ENCODE results near the gene ITIH4.

ITIH4 gene

DNA sequence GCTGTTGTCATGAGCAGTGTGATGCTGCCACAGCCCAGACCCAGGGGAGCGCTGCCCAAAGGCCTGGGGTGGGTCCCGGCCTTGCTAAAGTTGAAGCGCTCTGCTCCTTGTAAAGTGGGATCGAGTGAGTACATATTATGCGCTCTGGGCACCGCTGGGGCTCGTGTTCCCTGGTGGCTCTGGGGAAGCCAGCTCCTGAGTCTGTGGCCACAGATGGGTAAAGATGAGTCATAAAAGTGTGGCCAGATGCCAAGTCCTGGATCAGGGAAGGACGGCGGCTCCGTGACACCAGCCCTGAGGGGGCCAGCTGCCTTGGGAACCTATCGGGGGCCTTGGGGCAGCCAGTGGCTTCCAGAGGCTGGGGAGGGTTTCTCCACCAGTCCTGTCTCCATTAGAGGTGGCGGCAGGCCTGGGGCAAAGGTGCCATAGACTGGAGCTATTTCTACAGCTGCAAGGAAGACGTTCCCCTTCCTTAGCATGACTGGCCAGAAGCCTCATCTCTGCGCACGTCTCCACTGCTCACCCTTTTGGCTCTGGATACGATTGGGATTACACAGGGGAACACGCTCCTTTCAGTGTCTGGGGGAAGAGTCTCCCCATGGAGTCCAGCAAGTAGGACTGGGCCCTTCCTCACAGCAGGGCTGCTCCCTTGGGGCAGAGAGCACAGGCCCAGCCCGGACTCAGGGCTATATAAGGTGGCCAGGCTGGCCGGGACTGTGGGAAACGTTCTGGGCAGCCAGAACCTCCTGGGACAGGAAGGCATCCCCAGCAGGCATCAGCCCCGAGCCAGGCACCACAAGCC is 1.2 kb upstream of the ITIH4 start:
- DNase-seq (ENCODE audit: low read depth) = no peak

- no peak for DNase-seq (ENCODE audit: low read depth)
Observed at GRCh38 chr3:52829906-52830463, 487 bp downstream of the ITIH4 start.

DNA sequence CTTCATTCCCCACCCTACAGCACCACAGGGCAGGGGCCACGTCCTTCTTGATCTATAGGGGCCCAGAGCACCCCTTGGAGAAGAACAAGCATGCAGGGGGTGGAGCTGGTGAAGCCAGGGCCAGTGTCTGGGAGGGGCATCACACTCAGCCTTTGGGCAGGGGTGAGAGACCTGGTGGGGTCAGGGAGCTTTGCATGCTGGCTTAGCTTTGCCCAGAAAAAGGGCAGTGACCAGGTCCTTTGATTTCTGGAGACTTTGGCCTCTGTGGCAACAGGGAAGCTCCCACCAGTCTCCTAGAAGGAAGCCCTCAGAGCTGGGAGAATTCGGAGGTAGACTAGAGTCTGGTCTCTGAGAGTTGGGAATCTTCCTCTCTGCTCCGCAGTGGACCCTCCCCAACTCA is 990 bp downstream of the ITIH4 start:
- DNase-seq (ENCODE audit: low read depth) = no peak

DNA sequence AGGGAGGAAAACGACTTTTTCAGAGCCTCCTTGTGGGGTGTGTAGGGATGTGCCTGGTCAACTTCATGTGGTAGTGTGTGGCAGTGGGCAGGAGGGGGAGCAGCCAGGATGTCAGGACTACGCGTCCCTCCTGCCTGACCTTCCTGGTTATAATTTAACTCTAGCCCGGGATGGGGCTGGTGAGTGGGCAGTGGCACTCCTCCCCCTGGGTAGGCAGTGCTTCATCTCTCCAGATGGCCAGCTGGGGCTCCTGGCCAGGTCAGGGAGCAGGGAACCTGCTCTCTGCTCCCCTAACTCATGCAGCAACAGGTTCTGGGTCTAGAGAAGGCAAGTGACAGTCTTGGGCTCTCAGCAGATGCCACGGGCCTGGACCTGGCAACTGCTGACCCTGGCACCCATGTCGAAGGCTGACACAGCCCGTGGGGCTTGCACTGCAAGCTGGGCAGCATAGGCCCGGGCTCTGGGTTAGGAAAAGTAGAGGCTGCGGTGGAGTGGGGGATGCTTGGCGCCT is 2.6 kb downstream of the ITIH4 start:
- DNase-seq (ENCODE audit: low read depth) = no peak

DNA sequence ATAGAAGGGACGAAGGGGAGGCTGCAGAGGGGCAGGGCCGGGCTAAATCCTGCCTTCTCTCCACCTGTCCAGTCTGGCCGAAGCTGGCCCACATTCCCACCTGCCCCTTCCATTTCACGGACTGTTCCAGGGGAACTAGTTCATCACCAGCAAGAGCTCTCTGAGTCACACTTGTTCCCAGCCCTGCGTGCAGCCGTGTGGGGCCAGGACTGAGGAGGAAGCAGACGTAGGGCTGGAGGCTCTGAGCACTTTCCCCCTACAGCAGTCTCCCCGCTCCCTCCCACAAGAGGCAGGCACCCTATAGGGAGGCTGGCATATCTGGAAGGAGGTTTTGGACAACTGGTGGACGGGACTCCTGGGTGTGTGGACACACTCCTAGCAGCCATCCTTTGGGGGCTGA is 3.0 kb downstream of the ITIH4 start:
- DNase-seq (ENCODE audit: low read depth) = no peak

GRCh38 chr3:52824037-52824436 is 6.4 kb downstream of the ITIH4 start:
- DNase-seq (ENCODE audit: low read depth) = no peak

DNA sequence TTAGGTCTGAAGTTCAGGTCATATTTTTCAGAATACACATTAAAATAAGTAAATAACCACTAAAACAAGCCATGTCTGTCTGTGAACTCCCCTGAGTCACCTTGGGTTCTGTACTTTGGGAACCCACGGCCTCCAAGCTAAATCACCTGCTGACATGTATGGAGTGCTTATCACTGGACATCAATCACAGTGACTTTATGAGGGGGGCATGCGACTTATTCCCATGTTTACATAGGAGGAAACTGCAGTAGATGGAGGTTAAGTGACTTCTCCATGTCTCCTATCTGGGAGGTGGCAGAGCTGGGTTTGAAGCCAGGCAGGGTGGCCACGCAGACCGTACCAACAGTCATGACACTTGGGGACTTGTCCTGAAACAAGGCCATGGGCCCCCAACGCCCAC is 8.1 kb downstream of the ITIH4 start:
- DNase-seq (ENCODE audit: low read depth) = no peak

DNA sequence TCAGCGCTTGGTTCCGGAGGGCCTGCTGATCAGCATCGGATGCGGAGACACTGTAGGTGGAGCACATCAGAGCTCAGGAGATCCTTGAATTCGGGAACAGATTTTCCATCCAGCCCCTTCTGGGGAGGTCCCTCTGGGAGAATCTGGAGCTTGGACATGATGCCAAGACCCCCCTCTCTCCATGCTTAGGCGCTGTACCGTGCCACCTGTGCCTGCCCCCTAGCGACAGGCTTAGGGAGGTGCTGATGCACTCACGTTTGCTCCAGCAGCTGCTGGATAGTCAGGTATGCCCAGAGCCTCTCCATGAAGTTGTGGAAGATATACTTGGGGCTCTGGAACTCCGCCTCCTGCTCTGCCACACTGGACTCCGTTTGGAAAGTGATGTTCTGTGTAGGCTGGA is 9.7 kb downstream of the ITIH4 start:
- no peak for DNase-seq (ENCODE audit: low read depth)

DNA sequence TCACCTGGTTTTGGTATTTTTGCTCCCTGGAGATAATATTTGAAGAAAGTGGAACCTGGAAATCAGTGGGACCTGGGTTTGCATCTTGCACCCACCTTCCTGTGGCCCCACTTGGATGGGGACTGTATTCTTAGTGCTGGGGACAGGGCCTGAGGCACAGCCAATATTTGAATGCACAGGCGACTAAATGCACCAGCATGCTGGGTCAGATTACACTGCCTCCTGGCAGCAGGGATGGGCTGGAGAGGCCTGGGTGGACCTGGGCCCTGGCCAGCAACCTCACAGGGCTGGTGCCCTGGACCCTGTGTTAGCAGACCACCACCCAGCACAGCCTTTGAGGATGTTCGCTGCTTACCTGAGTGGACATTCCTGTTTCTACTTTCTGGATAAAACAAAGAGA is 10.5 kb downstream of the ITIH4 start:
- no peak for DNase-seq (ENCODE audit: low read depth)

DNA sequence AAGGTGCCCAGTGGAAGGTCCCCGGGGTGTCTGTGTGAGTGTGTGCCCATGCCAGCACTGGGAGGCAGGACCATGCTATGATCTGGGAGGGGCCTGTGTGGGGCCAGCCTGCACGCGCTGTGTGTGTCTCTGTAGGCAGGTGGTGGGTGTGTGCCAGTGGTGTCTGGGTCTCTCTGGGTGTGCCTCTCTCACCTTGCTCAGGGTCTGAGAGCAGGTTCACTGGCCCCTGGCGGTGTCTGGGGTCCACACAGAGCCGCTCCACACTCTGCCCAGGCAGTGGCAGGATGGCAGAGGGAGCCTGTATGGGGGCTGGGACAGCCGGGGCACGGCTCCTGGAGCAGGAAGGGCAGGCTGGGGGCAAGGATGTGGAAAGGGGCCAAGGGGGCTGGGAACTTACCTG is 12.6 kb downstream of the ITIH4 start:
- DNase-seq (ENCODE audit: low read depth) = no peak

GRCh38 chr3:52817221-52817620 is 13.3 kb downstream of the ITIH4 start:
- DNase-seq (ENCODE audit: low read depth) = no peak

GRCh38 chr3:52816654-52817053 is 13.8 kb downstream of the ITIH4 start:
- DNase-seq (ENCODE audit: low read depth) = no peak

DNA sequence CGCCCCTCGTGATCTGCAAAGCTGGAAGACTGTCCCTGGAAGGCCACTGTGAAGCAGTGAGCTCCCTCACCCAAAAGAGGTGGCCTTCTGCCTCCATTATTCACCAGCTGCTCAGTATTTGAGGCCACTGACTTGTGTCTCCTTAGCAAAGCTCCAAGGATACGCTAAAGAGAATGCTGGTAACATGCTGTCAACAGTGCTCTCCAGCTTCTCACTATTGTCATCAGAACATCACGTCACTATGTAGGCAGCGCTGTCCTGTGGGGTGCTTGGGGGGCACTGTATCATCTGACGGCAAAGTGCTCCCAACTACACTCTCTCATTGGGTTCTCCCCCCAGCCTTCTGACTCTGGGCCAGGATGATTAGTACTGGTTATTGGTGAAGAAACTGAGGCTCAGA is 14.3 kb downstream of the ITIH4 start:
- no peak for DNase-seq (ENCODE audit: low read depth)

DNA sequence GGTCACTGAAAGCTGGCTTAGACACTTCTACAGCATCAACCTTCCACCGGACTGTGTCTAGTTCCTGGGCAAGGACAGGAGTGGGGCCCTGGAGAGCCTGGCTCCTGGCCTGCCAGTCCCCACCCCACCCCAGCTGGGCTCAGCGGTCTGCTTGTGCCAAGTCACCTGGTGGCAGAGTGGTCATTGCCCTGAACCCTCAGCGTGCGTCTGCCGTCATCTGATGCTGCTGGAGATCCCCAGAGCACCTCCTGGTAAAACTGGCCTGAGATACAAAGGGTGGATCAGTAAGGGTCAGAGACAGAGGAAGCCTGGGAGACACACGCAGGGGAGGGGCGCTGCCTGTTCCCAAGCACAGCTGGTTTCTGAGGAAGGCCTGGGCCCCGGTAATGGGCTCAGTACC is 16.7 kb downstream of the ITIH4 start:
- no peak for DNase-seq (ENCODE audit: low read depth)

- no peak for DNase-seq (ENCODE audit: low read depth)
Observed at GRCh38 chr3:52811452-52812011, 18.9 kb downstream of the ITIH4 start.

GRCh38 chr3:52810923-52811322 is 19.5 kb downstream of the ITIH4 start:
- no peak for DNase-seq (ENCODE audit: low read depth)

- no peak for DNase-seq (ENCODE audit: low read depth)
Observed at GRCh38 chr3:52809662-52810377, 20.7 kb downstream of the ITIH4 start.

- DNase-seq (ENCODE audit: low read depth) = no peak
Observed at GRCh38 chr3:52809149-52809548, 21.3 kb downstream of the ITIH4 start.

GRCh38 chr3:52805270-52806039 is 25.0 kb downstream of the ITIH4 start:
- no peak for DNase-seq (ENCODE audit: low read depth)

DNA sequence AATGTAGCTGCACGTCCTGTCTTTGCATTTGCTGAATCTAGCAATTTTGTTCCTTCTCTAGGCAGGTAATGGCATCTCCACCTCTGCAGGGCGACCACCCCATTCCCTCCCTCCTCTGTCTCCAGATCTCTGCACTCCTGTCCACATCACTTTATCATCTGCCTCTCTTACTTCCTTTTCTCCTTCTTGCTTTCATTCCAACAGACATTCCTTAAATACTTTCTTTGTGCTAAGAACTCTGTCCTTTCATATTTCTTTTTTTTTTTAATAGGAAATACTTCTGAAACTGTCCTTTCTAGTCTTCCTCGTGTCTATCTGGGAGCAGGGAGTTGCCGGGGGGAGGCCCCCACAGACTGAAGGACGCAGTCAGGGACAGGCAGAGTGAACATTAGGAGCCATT is 28.6 kb downstream of the ITIH4 start:
- no peak for DNase-seq (ENCODE audit: low read depth)

GRCh38 chr3:52800079-52800478 is 30.4 kb downstream of the ITIH4 start:
- no peak for DNase-seq (ENCODE audit: low read depth)

DNA sequence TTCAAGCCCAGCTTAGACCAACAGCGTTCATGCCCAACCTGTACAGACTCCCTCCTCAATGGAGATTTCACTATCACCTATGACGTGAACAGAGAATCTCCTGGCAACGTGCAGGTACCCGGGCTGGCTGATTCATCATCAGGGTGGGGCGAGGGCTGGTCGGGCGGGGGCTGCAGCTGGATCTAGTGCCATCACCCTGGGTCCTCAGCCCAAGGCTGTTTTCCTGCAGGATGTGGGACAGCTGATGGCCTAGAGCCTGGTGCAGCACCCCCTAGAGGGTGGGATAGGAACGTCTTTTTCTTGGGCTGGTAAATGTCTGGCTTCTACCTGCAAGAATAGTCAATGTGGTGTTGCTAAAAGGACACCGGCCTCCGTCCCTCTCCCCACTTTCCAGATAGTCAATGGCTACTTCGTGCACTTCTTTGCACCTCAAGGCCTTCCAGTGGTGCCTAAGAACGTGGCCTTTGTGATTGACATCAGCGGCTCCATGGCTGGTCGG is 31.4 kb downstream of the ITIH4 start:
- no peak for DNase-seq (ENCODE audit: low read depth)

All from stimulated activated CD8-positive, alpha-beta memory T cell treated with anti-CD3 and anti-CD28 coated beads, Interleukin-4, amount 100 ng/mL, for 24 hours (primary cell).